H9 (cell line): ENCODE data around the gene GFER. TPM values are rescaled to one million over a fixed set of nuclear protein-coding genes. Genes with fewer than 3 reads are reported as not detected.

ENCODE experiments used
- DNase-seq: peaks from one replicate; pipeline ENCODE4 v3.0.0-alpha.2; 2017
- H2AFZ ChIP-seq: one replicate; pipeline ENCODE4 v1.6.1; 2013; ENCODE audit warnings: mild to moderate bottlenecking, low read length, control low read depth, moderate library complexity
- H2AK5ac ChIP-seq: 2 replicates; pipeline ENCODE4 v1.6.1; 2013; ENCODE audit warnings: low read length, control low read depth, mixed read lengths; ENCODE audit not compliant: insufficient read length
- H2BK120ac ChIP-seq: one replicate; pipeline ENCODE4 v1.6.1; 2013; ENCODE audit warnings: low read depth, mild to moderate bottlenecking, low read length, control low read depth, inconsistent platforms; ENCODE audit not compliant: poor library complexity, severe bottlenecking
- H2BK12ac ChIP-seq: 2 replicates; pipeline ENCODE4 v1.6.1; 2013; ENCODE audit warnings: low read length, control low read depth, mixed read lengths, low read depth; ENCODE audit not compliant: insufficient read length
- H2BK15ac ChIP-seq: 2 replicates; pipeline ENCODE4 v1.6.1; 2013; ENCODE audit warnings: low read depth, low read length, control low read depth
- H2BK20ac ChIP-seq: one replicate; pipeline ENCODE4 v1.6.1; 2013; ENCODE audit warnings: low read depth, mild to moderate bottlenecking, low read length, control low read depth, inconsistent platforms; ENCODE audit not compliant: poor library complexity, severe bottlenecking
- H2BK5ac ChIP-seq: 2 replicates; pipeline ENCODE4 v1.6.1; 2013; ENCODE audit warnings: low read length, control low read depth, mixed read lengths; ENCODE audit not compliant: insufficient read length
- H3K14ac ChIP-seq: 2 replicates; pipeline ENCODE4 v1.6.1; 2013; ENCODE audit warnings: low read length, control low read depth; ENCODE audit not compliant: insufficient read depth
- H3K18ac ChIP-seq: 2 replicates; pipeline ENCODE4 v1.6.1; 2013; ENCODE audit warnings: low read depth, mild to moderate bottlenecking, mixed read lengths, low read length, control low read depth; ENCODE audit not compliant: insufficient read length
- H3K23ac ChIP-seq: 2 replicates; pipeline ENCODE4 v1.6.1; 2013; ENCODE audit warnings: low read length, control low read depth, mixed read lengths, low read depth; ENCODE audit not compliant: insufficient read length
- H3K23me2 ChIP-seq: 2 replicates; pipeline ENCODE4 v1.6.1; 2013; ENCODE audit warnings: low read depth, mild to moderate bottlenecking, mixed read lengths, low read length, control low read depth; ENCODE audit not compliant: insufficient read length, poor library complexity, severe bottlenecking
- H3K27ac ChIP-seq: 2 replicates; pipeline ENCODE4 v1.5.1; 2013; ENCODE audit warnings: low read length, control low read depth, mixed read lengths, low read depth; ENCODE audit not compliant: insufficient read length
- H3K27me3 ChIP-seq: 2 replicates; pipeline ENCODE4 v1.6.1; 2013; ENCODE audit warnings: low read length, control low read depth, inconsistent platforms; ENCODE audit not compliant: insufficient read depth
- H3K4ac ChIP-seq: 2 replicates; pipeline ENCODE4 v1.6.1; 2013; ENCODE audit warnings: low read depth, mild to moderate bottlenecking, control low read depth, inconsistent platforms, low read length, moderate library complexity
- H3K4me1 ChIP-seq: 2 replicates; pipeline ENCODE4 v1.6.1; 2013; ENCODE audit warnings: low read length, control low read depth, inconsistent platforms; ENCODE audit not compliant: insufficient read depth
- H3K4me2 ChIP-seq: 2 replicates; pipeline ENCODE4 v1.6.1; 2013; ENCODE audit warnings: low read length, control low read depth, mixed read lengths; ENCODE audit not compliant: insufficient read length, insufficient read depth
- H3K56ac ChIP-seq: 2 replicates; pipeline ENCODE4 v1.6.1; 2013; ENCODE audit warnings: low read depth, mild to moderate bottlenecking, mixed read lengths, low read length, control low read depth; ENCODE audit not compliant: insufficient read length
- H3K79me1 ChIP-seq: 2 replicates; pipeline ENCODE4 v1.6.1; 2013; ENCODE audit warnings: low read depth, mild to moderate bottlenecking, moderate library complexity, low read length, control low read depth, inconsistent platforms; ENCODE audit not compliant: insufficient read depth, poor library complexity, severe bottlenecking
- H3K79me2 ChIP-seq: 2 replicates; pipeline ENCODE4 v1.6.1; 2013; ENCODE audit warnings: low read length, control low read depth, inconsistent platforms; ENCODE audit not compliant: insufficient read depth
- H3K9ac ChIP-seq: 2 replicates; pipeline ENCODE4 v1.6.1; 2013; ENCODE audit warnings: low read length, control low read depth, mixed read lengths; ENCODE audit not compliant: insufficient read length; ENCODE audit errors: extremely low read depth
- H3K9me3 ChIP-seq: one replicate; pipeline ENCODE4 v1.6.1; 2013; ENCODE audit warnings: low read depth, low read length, inconsistent platforms; ENCODE audit not compliant: control insufficient read depth
- H3T11ph ChIP-seq: one replicate; pipeline ENCODE4 v1.6.1; 2013; ENCODE audit warnings: mild to moderate bottlenecking, low read length, control low read depth, inconsistent platforms
- H4K20me1 ChIP-seq: one replicate; pipeline ENCODE4 v1.6.1; 2013; ENCODE audit not compliant: control insufficient read depth, insufficient read length, insufficient read depth
- H4K5ac ChIP-seq: 2 replicates; pipeline ENCODE4 v1.6.1; 2013; ENCODE audit warnings: low read depth, mild to moderate bottlenecking, mixed read lengths, low read length, control low read depth; ENCODE audit not compliant: insufficient read length
- H4K8ac ChIP-seq: replicated peaks from 2 replicates; pipeline ENCODE4 v1.6.1; 2013; ENCODE audit warnings: low read length, control low read depth, mixed read lengths, low read depth; ENCODE audit not compliant: insufficient read length
- H4K91ac ChIP-seq: 2 replicates; pipeline ENCODE4 v1.6.1; 2013; ENCODE audit warnings: low read depth, mild to moderate bottlenecking, moderate library complexity, mixed read lengths, low read length, control low read depth; ENCODE audit not compliant: insufficient read length
- H3K27ac Mint-ChIP-seq, 3 experiments: 2 replicates in 2 of 3; 3 replicates in 1 of 3; pipeline ENCODE4 v1.8.0; 2020 to 2021; ENCODE audit warnings: mixed read lengths in 3 of 3, mild to moderate bottlenecking in 1 of 3, moderate library complexity in 1 of 3
- H3K27me3 Mint-ChIP-seq: 2 replicates; pipeline ENCODE4 v1.8.0; 2021; ENCODE audit warnings: low read depth, mild to moderate bottlenecking, moderate library complexity, mixed read lengths
- H3K36me3 Mint-ChIP-seq, 3 experiments: 2 replicates in 2 of 3; 3 replicates in 1 of 3; pipeline ENCODE4 v1.8.0; 2020 to 2021; ENCODE audit warnings: low read depth in 3 of 3, mixed read lengths in 3 of 3; ENCODE audit not compliant: insufficient read depth in 1 of 3
- H3K4me1 Mint-ChIP-seq, 2 experiments: 2 replicates each; pipeline ENCODE4 v1.8.0; 2020; ENCODE audit warnings: mixed read lengths in 2 of 2
- H3K4me3 Mint-ChIP-seq, 2 experiments: 2 replicates in 1 of 2; 3 replicates in 1 of 2; pipeline ENCODE4 v1.8.0; 2020 to 2021; ENCODE audit warnings: mild to moderate bottlenecking in 2 of 2, mixed read lengths in 2 of 2, moderate library complexity in 1 of 2
- H3K9me3 Mint-ChIP-seq, 2 experiments: 2 replicates in 1 of 2; 3 replicates in 1 of 2; pipeline ENCODE4 v1.8.0; 2020; ENCODE audit warnings: mild to moderate bottlenecking in 2 of 2, mixed read lengths in 2 of 2, moderate library complexity in 1 of 2
- CTCF ChIP-seq: fragments of 200-600 bp; sonication (generic); conservative IDR thresholded peaks from 3 replicates; pipeline ENCODE4 v1.8.0; 2021; ENCODE audit warnings: antibody characterized with exemption, mild to moderate bottlenecking
- WGBS: extraction: QIAGEN DNeasy Blood & Tissue Kit; methylation state at CpG from one replicate; pipeline ENCODE4 v1.1.7; 2013; ENCODE audit warnings: missing lambda C conversion rate, low lambda C conversion rate, mixed read lengths; ENCODE audit not compliant: insufficient read length; ENCODE audit errors: extremely low coverage; 5-methylcytosine and 5-hydroxymethylcytosine counted together
- total RNA-seq: library from RNA; stranded (reverse); gene quantifications from 2 replicates; pipeline ENCODE4 v1.2.1, GENCODE V29; 2021

GFER gene
- total RNA-seq, 1 experiment from 2014 or later, result 49.1 TPM

GRCh38 chr16:1978476-1979120 is 5.4 kb upstream of the GFER start:
- peak overlapping the region; percentile 1 for H3K4me2 ChIP-seq

More at GRCh38 chr16:1978476-1979120, 5.4 kb upstream of the GFER start:
- Mint-ChIP-seq H3K4me3 (peak overlapping the region in 1 of 2 experiments; percentile 46; a peak in 1 of 5 replicates), H3K4me1 (peaks cover 13 to 18% of the 10 kb centered on the region in 2 experiments), H3K27me3 (peaks cover 40% of the 10 kb centered on the region), H3K9me3 (no peaks in the 10 kb centered on the region), H3K27ac (no peak overlapping the region), H3K36me3 (peaks cover 10 to 27% (median 23%) of the 10 kb centered on the region in 3 experiments)
- no peak overlapping the region for H4K91ac ChIP-seq
- no peak for TF ChIP-seq CTCF
- no peak overlapping the region for H3K9ac ChIP-seq
- no peaks in the 10 kb centered on the region for H3K79me2 ChIP-seq
- H3K4ac ChIP-seq, result no peak overlapping the region
- H3K23me2 ChIP-seq, result peaks cover 15% of the 10 kb centered on the region
- no peak overlapping the region for H3K18ac ChIP-seq
- H2BK12ac ChIP-seq, result no peak overlapping the region
- no peaks in the 10 kb centered on the region for H3K79me1 ChIP-seq
- H4K8ac ChIP-seq, result no peak overlapping the region
- H3K9me3 ChIP-seq, result no peaks in the 10 kb centered on the region
- peak; percentile 61 for DNase-seq
- H3K4me1 ChIP-seq, result no peaks in the 10 kb centered on the region
- H2BK20ac ChIP-seq, result no peak overlapping the region
- no peak overlapping the region for H2AK5ac ChIP-seq
- peaks cover 22% of the 10 kb centered on the region for H3K27me3 ChIP-seq
- H3T11ph ChIP-seq, result no peak overlapping the region
- no peak overlapping the region for H3K56ac ChIP-seq
- no peak overlapping the region for H2AFZ ChIP-seq
- no peak overlapping the region for H4K5ac ChIP-seq
- H4K20me1 ChIP-seq, result no peaks in the 10 kb centered on the region
- H3K23ac ChIP-seq, result no peak overlapping the region
- no peak overlapping the region for H2BK15ac ChIP-seq
- no peak overlapping the region for H3K27ac ChIP-seq
- no peak overlapping the region for H3K14ac ChIP-seq
- no peak overlapping the region for H2BK120ac ChIP-seq
- no peak overlapping the region for H2BK5ac ChIP-seq
- WGBS, result no CpG with 5 or more reads among the region's 37 CpGs
